Sigmoid colon (tissue), 4 donors: ENCODE measurements around the gene GRID2.

Experiments used
- POLR2AphosphoS5 ChIP-seq, 4 donors: sonication (generic); formaldehyde crosslinking; IDR thresholded peaks; one replicate each; pipeline ENCODE4 v1.6.1; 2017; ENCODE audit warnings: antibody characterized with exemption in 4 of 4
- TF ChIP-seq, protein P1 (sequence below), 4 experiments: fragments of 450-650 bp in 3 of 4; fragments of 200-600 bp in 1 of 4; IDR thresholded peaks; one replicate each; pipeline ENCODE4 v1.5.1; 2016 to 2019; ENCODE audit warnings: antibody characterized with exemption in 4 of 4, mild to moderate bottlenecking in 3 of 4, moderate library complexity in 2 of 4

DNA sequence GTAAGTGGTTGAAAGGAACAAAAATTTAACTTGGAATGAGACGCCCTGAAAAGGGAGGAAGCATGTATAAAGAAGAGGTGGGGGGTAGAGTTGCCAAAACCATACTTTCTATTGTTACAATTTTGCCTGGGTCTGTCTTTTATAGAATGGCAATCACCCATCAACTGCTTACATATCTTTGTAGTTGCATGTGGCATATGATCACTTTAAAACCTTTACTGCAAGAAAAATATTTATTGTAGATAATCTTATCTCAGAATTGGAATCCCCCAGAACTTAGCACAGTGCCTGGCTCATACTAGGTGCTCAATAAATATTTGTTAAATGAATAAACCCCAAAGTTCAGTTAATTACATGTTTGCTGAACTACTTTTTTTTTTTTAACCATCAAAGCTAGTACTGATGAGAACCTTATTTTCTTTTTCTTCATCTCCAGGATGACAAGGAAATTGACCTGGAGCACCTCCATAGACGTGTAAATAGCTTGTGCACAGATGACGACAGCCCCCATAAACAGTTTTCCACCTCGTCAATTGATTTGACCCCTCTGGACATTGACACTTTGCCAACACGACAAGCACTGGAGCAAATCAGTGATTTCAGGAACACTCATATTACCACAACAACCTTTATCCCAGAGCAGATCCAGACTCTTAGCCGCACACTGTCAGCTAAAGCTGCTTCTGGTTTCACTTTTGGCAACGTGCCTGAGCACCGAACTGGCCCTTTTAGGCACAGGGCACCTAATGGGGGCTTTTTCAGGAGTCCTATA lies 1468.1 kb downstream of the GRID2 start:
- TF ChIP-seq, protein P1, sequence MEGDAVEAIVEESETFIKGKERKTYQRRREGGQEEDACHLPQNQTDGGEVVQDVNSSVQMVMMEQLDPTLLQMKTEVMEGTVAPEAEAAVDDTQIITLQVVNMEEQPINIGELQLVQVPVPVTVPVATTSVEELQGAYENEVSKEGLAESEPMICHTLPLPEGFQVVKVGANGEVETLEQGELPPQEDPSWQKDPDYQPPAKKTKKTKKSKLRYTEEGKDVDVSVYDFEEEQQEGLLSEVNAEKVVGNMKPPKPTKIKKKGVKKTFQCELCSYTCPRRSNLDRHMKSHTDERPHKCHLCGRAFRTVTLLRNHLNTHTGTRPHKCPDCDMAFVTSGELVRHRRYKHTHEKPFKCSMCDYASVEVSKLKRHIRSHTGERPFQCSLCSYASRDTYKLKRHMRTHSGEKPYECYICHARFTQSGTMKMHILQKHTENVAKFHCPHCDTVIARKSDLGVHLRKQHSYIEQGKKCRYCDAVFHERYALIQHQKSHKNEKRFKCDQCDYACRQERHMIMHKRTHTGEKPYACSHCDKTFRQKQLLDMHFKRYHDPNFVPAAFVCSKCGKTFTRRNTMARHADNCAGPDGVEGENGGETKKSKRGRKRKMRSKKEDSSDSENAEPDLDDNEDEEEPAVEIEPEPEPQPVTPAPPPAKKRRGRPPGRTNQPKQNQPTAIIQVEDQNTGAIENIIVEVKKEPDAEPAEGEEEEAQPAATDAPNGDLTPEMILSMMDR (IDR thresholded peaks at IDR 0.05): no peak
- no peak for TF ChIP-seq POLR2AphosphoS5 (IDR thresholded peaks at IDR 0.05)
